HG03045 (cell line): Measurements from ENCODE around the gene SPRY2.
"Not testable (repeated sequence)": the region's sequence is repeated elsewhere in the genome, so short reads cannot be mapped to it uniquely, and the experiment has no call there.

Source experiments
- ATAC-seq: cut with Tn5 transposase; IDR thresholded peaks from one replicate; pipeline ENCODE4 v1.9.1; 2021; ENCODE audit warnings: mild to moderate bottlenecking, moderate library complexity; ENCODE audit not compliant: unreplicated experiment

Gene SPRY2

DNA sequence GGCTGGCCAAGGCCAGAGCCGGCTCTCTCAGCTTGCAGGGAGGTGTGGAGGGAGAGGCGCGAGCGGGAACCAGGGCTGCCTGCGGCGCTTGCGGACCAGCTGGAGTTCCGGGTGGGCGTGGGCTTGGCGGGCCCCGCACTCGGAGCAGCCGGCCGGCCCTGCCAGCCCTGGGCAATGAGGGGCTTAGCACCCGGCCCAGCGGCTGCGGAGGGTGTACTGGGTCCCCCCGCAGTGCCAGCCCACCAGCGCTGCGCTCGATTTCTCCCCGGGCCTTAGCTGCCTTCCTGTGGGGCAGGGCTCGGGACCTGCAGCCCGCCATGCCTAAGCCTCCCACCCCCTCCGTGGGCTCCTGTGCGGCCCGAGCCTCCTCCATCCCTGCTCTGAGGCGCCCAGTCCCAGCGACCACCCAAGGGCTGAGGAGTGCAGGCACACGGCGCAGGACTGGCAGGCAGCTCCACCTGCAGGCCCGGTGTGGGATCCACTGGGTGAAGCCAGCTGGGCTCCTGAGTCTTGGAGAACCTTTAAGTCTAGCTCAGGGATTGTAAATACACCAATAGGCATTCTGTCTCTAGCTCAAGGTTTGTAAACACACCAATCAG is 14.7 kb upstream of the SPRY2 start:
- not testable (repeated sequence) for ATAC-seq

GRCh38 chr13:80348750-80349149 is 7.8 kb upstream of the SPRY2 start:
- ATAC-seq, result no peak

DNA sequence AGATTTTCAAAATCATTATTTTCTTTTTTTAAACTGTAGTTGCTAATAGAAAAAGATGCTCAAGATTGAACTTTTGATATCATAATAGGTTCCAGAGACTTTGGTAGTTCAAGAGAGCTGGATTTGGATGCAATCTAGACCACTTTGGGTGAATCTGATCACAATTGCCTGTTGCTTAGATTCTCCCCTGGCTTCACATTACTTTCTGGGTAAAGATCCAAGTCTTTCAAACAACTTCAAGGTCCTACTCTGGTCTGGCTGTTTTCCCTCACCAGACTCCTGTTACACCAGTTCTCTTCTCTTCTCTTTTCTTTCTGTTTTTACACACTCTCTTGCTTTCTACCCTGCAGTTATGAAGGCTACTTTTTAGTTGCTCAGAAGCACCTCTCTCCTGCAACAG is 7.4 kb upstream of the SPRY2 start:
- no peak for ATAC-seq

DNA sequence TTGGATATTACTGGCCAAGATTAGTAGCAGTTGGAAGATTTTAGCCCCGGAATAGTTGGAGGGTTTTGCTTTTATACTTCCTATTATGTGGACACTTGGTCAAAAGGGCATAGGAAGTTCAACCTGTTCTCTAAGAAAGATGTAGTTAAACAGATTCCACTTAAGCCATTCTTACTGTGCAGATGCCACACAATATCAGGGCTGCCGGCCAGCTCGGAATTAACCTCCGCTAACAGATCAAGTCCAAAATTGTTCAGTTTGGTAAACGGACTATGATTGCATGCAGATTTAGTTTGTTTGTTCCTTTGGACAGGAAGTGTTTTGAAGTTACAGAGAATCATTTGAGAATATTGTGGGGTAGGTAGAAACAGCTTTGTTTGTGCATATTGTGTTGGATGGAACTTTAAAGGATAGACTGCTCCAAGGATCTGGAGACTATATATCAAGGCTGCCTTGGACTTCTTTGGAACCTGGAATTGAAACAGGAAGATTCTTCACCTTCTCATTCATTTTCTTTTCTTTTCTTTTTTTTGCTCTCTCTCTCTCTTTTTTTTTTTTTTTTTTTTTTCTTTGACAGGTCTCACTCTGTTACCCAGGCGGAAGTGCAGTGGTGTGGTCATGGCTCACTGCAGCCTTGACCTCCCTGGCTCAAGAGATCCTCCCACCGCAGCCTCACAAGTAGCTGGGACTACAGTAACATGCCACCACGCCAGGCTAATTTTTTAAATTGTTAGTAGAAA is 5.0 kb upstream of the SPRY2 start:
- ATAC-seq, result no peak

DNA sequence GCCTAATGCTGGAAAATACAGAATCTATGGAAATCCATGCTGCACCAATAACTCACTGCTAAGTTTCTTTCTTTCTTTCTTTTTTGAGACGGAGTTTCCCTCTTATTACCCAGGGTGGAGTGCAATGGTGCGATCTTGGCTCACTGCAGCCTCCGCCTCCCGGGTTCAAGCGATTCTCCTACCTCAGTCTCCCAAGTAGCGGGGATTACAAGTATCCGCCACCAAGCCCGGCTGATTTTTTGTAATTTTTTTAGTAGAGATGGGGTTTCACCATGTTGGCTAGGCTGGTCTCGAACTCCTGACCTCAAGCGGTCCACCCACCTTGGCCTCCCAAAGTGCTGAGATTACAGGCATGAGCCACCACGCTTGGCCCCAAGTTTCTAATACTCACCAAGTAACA is 3.1 kb upstream of the SPRY2 start:
- not testable (repeated sequence) for ATAC-seq

DNA sequence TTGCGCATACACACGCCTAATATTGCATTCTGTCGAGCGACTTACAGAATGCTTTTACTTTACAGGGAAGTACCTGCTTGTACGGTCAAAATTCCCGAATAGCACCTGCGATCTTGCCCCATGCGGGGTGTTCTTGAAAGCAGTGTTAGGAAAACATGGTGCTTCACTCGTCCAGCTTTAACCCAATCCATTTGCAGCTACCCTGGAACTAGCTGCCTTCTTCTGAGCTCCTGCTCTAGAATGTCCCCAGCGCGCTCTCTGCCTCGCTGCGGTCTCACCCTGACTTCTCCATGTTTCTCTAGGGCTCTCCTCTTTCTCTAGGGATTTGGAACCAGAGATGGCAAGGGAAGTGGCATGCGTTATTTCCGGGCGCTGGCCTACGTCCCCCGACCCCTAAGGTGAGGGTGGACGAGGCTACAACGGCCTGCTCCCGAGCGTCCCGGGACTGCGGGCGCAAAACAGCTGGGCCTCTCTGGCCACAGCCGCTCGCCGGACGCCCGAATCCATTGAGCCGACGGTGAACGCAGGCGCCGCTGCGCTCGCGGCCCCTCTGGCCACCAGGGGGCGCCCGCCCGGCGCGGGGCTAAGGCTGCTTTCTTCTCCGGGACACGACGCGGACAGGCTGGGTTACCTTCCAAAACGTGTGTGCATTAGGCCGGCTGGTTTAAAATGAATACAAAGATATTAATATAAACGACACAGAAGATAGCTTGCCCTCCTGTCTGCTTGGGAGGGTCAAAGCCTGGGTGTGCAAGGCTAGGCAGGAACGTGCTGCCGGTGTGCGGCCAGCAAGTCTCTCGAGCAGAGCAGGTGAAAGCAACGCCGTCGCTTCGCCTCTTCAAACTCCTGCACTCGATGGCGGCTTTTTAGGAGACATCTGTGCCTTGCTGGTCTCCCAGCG is 1.8 kb upstream of the SPRY2 start:
- peak; percentile 79 for ATAC-seq

DNA sequence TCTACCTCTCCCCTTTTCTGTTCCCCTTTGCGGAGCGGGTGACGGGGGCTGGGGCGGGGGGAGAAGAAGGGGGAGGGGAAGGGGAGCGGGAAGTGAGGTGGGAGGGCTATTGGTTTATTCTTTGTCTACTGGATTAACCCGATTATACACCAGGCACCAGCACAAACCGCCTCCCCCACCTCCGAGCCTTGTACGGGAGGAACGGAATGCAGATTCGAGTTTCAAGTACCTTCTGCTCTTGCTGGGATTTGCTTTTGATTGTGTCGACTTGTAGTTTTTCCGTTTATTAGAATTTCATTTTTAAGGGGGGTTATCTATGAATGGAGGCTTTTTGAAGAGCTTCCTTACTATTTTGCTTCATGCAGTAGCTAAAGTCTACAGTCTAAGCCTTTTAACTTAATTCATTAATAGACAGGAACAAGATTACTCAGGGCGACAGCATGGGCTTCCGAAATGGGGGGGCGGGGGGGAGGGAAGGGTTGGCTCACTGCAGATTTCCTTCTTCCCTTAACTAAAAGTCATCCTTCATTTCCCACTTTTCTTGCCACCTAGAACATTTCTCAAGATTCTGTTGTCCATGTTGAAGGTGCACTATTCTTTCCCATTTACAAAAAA is 937 bp upstream of the SPRY2 start:
- no peak for ATAC-seq

GRCh38 chr13:80340651-80341100 is 250 bp downstream of the SPRY2 start:
- peak; percentile 18 for ATAC-seq

DNA sequence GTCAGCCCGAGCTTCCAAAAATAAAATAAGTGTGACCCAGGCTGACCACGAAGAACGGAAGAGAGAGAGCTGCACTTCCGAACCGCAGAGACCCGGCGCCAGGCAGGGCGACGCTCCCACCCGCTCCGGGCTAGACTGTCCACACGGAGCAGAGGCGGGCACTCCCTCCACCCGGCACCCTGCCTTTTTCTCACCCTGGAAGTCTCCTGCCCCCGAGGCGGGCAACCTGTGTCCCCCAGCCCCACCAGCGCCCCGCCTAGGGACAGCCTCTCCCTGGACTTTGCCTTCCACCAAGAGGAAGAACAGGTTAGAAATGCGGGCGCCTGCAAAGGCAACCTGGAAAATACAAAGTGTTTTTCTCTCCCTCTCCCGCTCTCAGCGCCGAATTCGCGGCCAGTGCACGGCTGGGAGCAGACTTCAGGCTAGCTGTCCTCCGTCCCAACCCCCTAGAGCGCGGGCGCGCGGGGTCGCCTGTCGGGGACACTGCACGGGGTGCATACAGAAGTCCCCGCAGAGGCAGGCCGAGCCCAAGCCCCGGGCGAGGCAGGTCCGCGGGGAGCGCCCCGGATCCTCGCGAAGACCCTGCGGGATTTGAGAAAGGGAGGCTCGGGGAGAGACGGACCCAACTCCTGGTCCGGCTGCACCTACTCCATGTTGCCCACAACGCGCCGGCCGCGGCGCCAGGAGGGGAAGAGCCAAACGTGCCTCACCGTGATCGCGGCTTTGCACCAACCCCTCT is 845 bp downstream of the SPRY2 start:
- no peak for ATAC-seq

DNA sequence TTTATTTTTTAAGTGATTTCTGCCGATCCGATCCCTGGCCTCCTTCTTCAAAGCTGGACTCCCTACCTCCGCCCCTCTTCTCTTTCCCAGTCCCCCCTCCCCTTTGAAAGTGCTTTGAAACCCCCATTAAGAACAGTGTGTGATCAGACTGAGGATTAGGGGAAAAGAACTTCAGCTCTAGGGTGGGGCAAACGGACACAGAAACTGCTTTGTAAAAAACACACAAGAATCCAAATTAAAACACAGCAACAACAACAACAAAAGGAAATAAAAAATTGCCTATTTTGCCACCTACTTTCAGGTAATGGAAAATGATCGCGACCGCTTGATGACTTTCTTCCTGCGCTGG is 1.4 kb downstream of the SPRY2 start:
- ATAC-seq, result no peak

- no peak for ATAC-seq
These were observed 2.0 kb downstream of the SPRY2 start for GRCh38 chr13:80338781-80339562.

DNA sequence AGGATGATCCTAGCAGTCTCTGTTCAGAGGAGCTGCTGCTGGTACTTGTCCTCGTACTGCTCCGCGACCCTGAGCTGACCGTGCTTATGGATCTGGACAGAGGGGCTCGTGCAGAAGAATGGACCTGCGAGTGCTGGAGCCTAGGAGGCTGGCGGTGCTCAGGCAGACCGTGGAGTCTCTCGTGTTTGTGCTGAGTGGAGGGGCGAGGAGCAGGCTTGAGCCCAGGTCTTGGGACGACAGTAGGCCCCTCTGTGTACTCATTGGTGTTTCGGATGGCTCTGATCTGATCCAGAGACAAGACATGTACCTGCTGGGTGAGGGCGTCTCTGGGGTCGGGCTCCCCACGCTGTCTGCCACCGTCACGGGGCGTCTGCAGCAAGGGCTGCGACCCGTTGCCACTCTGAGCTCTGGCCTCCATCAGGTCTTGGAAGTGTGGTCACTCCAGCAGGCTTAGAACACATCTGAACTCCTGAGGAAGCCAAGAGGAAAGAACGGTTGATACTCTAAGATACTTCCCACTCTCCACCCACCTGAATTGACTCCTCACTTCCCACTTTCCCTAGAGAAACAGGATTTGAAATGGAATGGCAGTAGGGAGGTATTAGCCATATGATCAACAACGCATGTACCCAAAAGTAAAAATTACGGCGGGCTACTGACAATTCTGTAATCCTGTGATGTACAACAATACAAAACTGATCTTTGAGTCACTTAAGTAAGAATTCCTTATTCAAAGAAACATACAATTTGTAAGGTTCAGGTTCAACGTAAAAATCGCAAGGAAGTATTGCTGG is 3.4 kb downstream of the SPRY2 start:
- ATAC-seq, result no peak

DNA sequence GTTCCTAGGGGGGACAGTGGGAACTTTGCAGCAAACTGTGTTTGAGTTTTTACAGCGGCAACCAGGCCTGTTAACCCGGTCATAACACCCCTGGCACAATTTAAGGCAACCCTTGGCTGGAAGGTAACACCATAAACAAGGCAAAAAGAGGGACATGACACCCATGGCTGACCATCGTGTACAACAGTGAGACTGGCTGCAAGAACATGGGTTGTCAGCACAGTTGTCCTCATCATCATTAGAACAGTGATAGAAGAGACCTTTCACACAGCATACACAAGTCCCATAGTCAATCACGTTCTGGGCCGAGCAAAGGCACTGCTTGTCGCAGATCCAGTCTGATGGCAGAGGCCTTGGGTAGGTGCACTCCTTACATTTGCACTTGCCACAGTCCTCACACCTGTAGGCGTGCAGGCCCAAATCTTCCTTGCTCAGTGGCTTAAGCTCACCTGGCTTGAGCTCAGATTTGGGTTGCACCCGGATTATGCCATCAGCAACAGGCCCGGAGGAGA is 4.1 kb downstream of the SPRY2 start:
- no peak for ATAC-seq

- no peak for ATAC-seq
These were observed 4.6 kb downstream of the SPRY2 start for GRCh38 chr13:80336370-80336769.

DNA sequence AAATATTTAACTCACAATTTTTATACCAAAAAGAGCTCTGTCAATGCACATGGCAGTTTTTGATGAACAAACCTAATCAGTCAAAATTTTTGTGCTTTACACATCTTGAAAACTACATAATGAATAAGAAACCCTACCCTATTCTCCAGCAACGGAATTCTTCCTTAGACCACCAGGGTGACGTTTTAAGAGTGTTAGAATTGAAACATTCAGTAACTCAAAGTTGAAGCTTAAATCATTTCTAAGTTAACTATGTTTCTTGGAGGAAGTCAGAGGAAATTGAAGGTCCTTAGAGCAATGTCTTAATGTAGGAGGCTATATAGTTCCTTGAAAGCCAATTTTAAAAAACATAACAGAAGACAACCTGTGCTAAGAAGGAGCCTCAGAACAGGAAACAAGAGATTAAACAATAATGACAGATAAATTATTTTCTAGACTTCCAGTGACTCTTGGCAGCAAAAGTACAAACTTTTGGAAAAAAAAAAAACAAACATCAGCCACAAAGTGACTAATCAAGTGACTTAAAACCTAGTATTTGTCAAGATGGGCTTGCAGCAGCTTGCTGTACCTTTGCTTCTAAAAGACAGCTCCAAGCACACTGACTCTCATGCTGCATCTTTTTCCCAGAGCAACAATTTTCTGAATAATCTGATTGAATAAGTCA is 6.2 kb downstream of the SPRY2 start:
- no peak for ATAC-seq

DNA sequence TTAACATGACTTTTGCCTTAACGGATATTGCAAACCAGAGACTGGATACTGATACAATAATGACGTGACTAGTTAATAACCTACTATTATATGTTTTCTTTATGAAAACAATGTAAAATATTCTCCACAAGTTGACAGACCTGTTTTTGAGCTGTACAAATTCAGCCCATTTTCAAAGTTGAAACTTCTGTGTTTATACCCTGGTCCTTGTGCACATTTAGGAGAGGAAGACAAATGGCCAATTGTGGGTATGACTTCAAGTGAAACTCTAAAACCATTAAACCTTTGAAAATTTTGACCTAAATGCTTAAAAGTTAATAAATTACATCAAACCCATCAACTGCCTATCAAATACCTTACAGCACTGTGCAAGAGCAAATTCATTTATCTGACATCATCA is 8.9 kb downstream of the SPRY2 start:
- ATAC-seq, result no peak

DNA sequence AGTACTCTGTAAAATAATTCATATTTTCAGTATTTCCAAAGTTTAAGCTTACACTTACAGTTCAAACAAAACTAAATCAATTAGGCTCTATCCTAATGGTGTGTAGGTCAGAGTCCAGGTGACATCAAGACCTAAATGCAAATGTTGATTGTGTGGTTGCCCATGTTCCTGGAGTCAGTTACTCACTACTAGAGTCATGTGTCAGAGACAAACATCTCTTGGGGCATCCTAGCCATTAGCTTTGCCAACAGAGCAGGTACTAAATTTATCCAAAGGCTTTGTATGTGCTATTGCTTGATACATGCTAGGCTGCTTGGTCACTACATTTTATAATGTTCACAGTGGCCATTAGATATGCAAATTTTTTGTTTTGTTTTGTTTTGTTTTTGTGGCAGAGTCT is 11.7 kb downstream of the SPRY2 start:
- no peak for ATAC-seq

GRCh38 chr13:80319004-80319403 is 21.9 kb downstream of the SPRY2 start:
- ATAC-seq, result no peak
